Measurements from ENCODE around the gene NUP93.
"Not testable (repeated sequence)": the region's sequence is repeated elsewhere in the genome, so short reads cannot be mapped to it uniquely, and the experiment has no call there.

The NUP93 gene

GRCh38 chr16:56709443-56710040 is 20.4 kb upstream of the NUP93 start:
- no peak for DNase-seq (ENCODE audit: low read depth in 2 of 2)

GRCh38 chr16:56710181-56710737 is 19.7 kb upstream of the NUP93 start:
- no peak for DNase-seq (ENCODE audit: low read depth in 2 of 2)

- no peak for DNase-seq (ENCODE audit: low read depth in 2 of 2)
These were observed 18.1 kb upstream of the NUP93 start for GRCh38 chr16:56711862-56712261.

- no peak for DNase-seq (ENCODE audit: low read depth in 2 of 2)
These were observed 16.1 kb upstream of the NUP93 start for GRCh38 chr16:56713794-56714193.

- no peak for DNase-seq (ENCODE audit: low read depth in 2 of 2)
These were observed 14.8 kb upstream of the NUP93 start for GRCh38 chr16:56715126-56715525.

GRCh38 chr16:56716761-56717160 is 13.2 kb upstream of the NUP93 start:
- DNase-seq (ENCODE audit: low read depth in 2 of 2) = no peak

GRCh38 chr16:56717532-56717931 is 12.4 kb upstream of the NUP93 start:
- DNase-seq (ENCODE audit: low read depth in 2 of 2) = not testable (repeated sequence)

GRCh38 chr16:56722200-56722842 is 7.6 kb upstream of the NUP93 start:
- no peak for DNase-seq (ENCODE audit: low read depth in 2 of 2)

GRCh38 chr16:56724191-56724590 is 5.7 kb upstream of the NUP93 start:
- DNase-seq (ENCODE audit: low read depth in 2 of 2) = no peak

- no peak for DNase-seq (ENCODE audit: low read depth in 2 of 2)
These were observed 3.6 kb upstream of the NUP93 start for GRCh38 chr16:56726283-56726682.

GRCh38 chr16:56726926-56727325 is 3.0 kb upstream of the NUP93 start:
- no peak for DNase-seq (ENCODE audit: low read depth in 2 of 2)

GRCh38 chr16:56728027-56728426 is 1.9 kb upstream of the NUP93 start:
- no peak for DNase-seq (ENCODE audit: low read depth in 2 of 2)

GRCh38 chr16:56728980-56729734 is 772 bp upstream of the NUP93 start:
- DNase-seq (ENCODE audit: low read depth in 2 of 2) = no peak

- DNase-seq (ENCODE audit: low read depth in 2 of 2) = no peak
These were observed 2.4 kb downstream of the NUP93 start for GRCh38 chr16:56732366-56732765.

- no peak for DNase-seq (ENCODE audit: low read depth in 2 of 2)
These were observed 2.9 kb downstream of the NUP93 start for GRCh38 chr16:56732832-56733231.

GRCh38 chr16:56734429-56734828 is 4.5 kb downstream of the NUP93 start:
- no peak for DNase-seq (ENCODE audit: low read depth in 2 of 2)

GRCh38 chr16:56736476-56736875 is 6.5 kb downstream of the NUP93 start:
- DNase-seq (ENCODE audit: low read depth in 2 of 2) = no peak

GRCh38 chr16:56737539-56737938 is 7.6 kb downstream of the NUP93 start:
- DNase-seq (ENCODE audit: low read depth in 2 of 2) = no peak

- no peak for DNase-seq (ENCODE audit: low read depth in 2 of 2)
These were observed 8.3 kb downstream of the NUP93 start for GRCh38 chr16:56738221-56738620.

- not testable (repeated sequence) for DNase-seq (ENCODE audit: low read depth in 2 of 2)
These were observed 9.4 kb downstream of the NUP93 start for GRCh38 chr16:56739378-56739777.

GRCh38 chr16:56741399-56741798 is 11.5 kb downstream of the NUP93 start:
- no peak for DNase-seq (ENCODE audit: low read depth in 2 of 2)

- DNase-seq (ENCODE audit: low read depth in 2 of 2) = no peak
These were observed 12.4 kb downstream of the NUP93 start for GRCh38 chr16:56742030-56742984.
